RCC 7860 (cell line): ENCODE data around the gene FBN2.
"Not testable (repeated sequence)": the region's sequence is repeated elsewhere in the genome, so short reads cannot be mapped to it uniquely, and the experiment has no call there.

Experiments
- DNase-seq: peaks from one replicate; pipeline ENCODE4 v3.0.0-alpha.2; 2015; ENCODE audit warnings: low spot score
- FAIRE-seq: peaks from 2 replicates; lab custom pipeline; 2012; peaks lifted over from hg19 to GRCh38; lab: Jason Lieb, UNC

FBN2 gene

GRCh38 chr5:128535251-128535650 is 2.8 kb downstream of the FBN2 start:
- FAIRE-seq (no peak), DNase-seq (no peak)

- FAIRE-seq (no peak), DNase-seq (no peak)
Observed at GRCh38 chr5:128534726-128535125, 3.3 kb downstream of the FBN2 start.

- FAIRE-seq, result no peak
- DNase-seq, result no peak
Observed at GRCh38 chr5:128532776-128533175, 5.3 kb downstream of the FBN2 start.

DNA sequence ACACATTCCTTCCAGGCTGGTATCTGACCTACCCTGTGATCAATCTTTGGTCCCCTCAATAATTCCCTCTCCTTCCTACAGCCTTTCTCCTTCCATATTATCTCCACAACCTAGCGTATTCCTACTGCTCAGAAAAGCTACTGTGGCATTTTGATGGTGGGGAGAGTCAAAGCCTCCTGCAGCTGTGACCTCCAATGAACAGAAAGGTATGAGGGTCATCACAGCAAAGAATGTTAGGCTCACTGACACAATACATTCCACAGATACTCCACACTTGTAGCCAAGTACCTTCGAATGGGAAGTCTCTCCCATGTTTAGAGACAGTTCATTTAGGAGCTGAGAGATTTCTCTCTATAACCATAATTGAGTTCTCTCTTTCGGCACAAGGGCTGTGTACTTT is 5.9 kb downstream of the FBN2 start:
- DNase-seq (no peak), FAIRE-seq (no peak)

DNA sequence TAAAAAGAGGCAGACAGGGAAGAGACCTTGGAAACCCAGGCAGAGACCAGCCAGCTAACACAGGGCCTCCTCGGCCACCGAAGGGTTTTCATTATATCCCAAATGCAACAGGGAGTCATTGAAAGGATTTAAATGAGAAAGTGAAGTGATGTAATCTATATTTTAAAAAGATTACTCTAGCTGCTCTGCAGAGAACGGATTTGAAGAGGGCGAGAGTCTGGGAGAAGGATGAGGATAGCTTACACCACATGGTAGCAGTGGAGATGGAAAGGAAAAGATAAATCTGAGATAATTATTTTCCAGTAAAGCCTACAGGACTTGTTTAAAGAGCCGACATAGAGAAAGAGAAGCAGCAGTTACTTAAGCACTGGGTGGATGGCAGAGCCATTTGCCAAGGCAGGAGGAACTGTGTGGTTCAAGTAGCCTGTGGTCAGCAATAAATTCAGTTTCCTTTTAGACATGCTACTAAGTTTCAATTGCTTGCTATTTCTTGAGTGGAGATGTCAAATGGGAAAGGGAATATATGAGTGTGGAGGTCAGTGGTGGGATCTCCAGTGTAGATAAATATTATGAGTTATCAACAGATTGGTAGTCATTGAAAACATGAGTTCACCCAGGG is 9.3 kb downstream of the FBN2 start:
- no peak for DNase-seq
- no peak for FAIRE-seq

- DNase-seq (no peak), FAIRE-seq (no peak)
Observed at GRCh38 chr5:128528126-128528525, 9.9 kb downstream of the FBN2 start.

GRCh38 chr5:128527077-128527476 is 11.0 kb downstream of the FBN2 start:
- FAIRE-seq (no peak), DNase-seq (no peak)

DNA sequence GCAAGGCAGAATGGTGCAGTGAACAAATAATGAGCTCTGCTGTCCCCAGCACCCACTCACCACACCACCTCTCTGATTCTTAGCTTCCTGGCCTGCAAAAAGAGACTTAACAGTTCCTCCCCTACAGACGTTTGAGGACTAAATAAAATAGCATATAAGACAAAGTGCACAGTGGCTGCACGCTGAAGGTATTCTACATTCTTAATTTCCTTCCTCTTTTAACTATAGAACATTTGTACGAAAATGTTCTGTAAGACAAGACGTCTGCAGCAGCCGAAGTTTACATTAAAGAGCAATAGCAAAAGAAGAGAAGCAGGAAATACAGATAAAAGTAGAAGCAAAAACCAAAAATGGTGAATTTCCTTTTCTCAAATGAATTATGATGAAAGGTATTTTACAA is 15.7 kb downstream of the FBN2 start:
- DNase-seq, result no peak
- FAIRE-seq, result no peak

- no peak for DNase-seq
- no peak for FAIRE-seq
Observed at GRCh38 chr5:128519827-128520226, 18.2 kb downstream of the FBN2 start.

DNA sequence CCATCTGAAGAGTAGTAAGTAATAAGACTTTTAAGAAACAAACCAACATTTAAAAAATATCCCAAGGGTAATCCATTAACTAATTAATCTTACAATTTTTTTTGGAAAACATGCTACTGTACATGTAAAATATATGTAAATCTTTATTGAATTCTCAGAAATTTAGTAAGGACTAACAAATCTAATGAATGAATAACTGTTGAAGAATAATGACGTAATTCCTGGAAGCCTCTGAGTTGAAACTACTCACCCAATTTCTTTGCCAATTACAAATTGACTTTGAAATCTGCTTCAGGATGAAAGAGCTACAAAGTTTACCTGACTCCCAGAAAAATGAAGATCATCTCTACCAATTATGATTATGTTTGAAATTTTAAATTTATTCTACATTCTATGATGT is 21.1 kb downstream of the FBN2 start:
- FAIRE-seq (no peak), DNase-seq (no peak)

- no peak for FAIRE-seq
Observed at GRCh38 chr5:128513806-128514205, 24.2 kb downstream of the FBN2 start.

GRCh38 chr5:128512894-128513293 is 25.2 kb downstream of the FBN2 start:
- FAIRE-seq (no peak), DNase-seq (no peak)

More at GRCh38 chr5:128513806-128514205, 24.2 kb downstream of the FBN2 start:
- DNase-seq, result no peak

DNA sequence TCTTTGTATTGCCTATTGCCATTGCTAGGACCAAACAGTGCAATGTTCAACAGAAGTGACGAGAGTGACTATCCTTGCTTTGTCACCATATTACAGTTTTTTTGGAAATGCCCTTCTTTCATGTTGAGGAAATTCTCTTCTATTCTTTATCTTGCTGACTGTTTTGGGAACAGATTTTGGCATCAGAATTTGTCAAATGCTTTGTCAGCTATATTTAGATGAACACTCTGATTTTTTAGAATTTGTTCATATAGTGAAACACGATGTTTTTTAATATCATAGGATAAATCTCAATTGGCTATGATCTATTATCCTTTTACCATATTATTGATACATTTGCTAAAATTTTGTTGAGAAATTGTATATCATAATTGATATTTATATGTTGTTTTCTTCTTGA is 31.4 kb downstream of the FBN2 start:
- no peak for DNase-seq
- no peak for FAIRE-seq

DNA sequence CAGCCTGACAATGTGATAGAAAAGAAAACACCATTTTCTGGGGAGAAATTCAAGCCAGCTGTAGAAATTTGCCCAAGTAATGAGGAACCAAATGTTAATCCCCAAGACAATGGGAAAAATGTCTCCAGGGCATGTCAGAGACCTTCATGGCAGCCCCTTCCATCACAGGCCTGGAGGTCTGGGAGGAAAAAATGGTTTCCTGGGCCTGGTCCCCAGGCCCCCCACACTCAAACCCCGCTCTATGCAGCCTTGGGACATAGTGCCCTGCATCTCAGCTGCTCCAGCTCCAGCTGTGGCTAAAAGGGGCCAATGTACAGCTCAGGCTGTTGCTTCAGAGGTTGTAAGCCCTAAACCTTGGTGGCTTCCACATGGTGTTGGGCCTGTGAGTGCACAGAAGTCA is 34.3 kb downstream of the FBN2 start:
- FAIRE-seq, DNase-seq: not testable (repeated sequence)

DNA sequence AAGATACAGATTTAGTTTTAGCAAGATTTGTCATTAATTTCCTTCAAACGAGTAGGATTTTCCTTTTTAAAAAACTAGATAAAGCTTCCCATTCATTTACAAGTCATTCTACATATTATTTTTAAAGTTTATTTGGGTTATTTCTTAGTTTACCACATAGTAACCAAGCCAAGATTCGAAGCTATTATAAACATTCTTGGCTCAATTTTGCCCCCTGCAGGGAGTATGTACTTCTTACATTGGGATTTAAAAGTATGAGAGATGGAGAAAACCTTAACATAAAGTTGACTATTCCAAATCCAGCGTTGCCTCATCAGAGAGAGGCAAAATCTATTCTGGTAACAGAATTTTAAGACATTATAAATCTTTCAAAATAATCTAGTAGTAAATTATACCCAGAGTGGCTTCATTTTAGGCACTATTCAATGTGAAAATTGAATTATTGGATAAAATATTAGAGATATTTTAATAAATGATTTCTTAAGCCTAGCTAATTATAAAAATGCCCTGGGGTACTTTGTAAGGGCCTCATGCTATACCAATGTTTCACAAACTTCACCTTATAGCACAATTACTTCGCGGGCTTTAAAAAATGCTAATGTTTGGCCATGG is 39.1 kb downstream of the FBN2 start:
- FAIRE-seq (peak; percentile 69), DNase-seq (no peak)

GRCh38 chr5:128494516-128494915 is 43.5 kb downstream of the FBN2 start:
- no peak for FAIRE-seq
- no peak for DNase-seq

GRCh38 chr5:128493657-128494329 is 44.3 kb downstream of the FBN2 start:
- FAIRE-seq, result no peak

GRCh38 chr5:128491291-128491690 is 46.8 kb downstream of the FBN2 start:
- FAIRE-seq (no peak), DNase-seq (no peak)

More at GRCh38 chr5:128493657-128494329, 44.3 kb downstream of the FBN2 start:
- no peak for DNase-seq

DNA sequence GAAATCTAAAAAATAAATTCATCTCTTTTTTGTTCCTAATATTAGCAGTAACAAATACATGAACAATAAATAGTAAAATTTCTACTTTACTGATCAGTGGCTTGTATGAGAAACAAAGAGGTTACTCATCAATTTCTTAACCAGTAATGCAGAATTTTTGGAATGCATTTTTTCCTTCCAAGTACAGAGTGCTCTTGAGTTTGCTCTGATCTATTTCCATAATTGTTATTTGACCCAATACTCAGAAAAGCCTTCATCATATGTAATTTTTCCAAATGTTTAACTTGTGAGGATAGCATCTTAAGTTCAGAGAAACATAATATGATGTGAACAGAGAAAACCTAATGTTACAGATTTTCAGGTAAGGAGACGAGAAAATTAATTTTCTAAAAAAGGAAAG is 47.3 kb downstream of the FBN2 start:
- FAIRE-seq, result no peak
- DNase-seq, result no peak

DNA sequence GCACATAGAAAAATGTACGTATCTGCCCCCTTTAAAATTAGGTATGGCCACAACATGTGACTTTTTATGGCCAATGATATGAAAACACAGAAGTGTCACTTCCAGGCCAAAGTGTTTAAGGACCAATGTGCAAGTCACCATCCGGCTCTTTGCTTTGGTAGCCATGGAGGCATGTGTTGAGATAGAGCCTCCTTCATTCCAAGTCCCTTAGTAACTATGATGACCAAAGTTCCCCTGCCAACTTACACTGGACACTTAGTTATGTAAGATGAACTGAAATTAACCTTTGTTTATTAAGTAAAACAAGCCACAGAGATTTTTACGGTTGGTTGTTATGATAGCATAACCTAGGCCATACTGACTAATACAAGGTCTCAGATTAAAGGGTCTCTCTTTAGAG is 51.0 kb downstream of the FBN2 start:
- no peak for DNase-seq
- FAIRE-seq, result no peak

GRCh38 chr5:128483738-128484137 is 54.3 kb downstream of the FBN2 start:
- DNase-seq (no peak), FAIRE-seq (no peak)

GRCh38 chr5:128480906-128481633 is 57.0 kb downstream of the FBN2 start:
- FAIRE-seq, result no peak
- no peak for DNase-seq
